HepG2 (cell line): Measurements from ENCODE around the gene CCDC57. TPM values are rescaled to one million over a fixed set of nuclear protein-coding genes. Genes with fewer than 3 reads are reported as not detected.
A peak's percentile ranks its signal among the peaks of the same experiment; 100 is the strongest.

Experiments used
- CENPX ChIP-seq: sonication (generic); formaldehyde crosslinking; IDR thresholded peaks from 2 replicates; pipeline ENCODE4 v1.9.0; 2021; ENCODE audit warnings: mild to moderate bottlenecking, missing genetic modification reagents, moderate library complexity
- CREB1 ChIP-seq, 2 experiments: fragments of 450-650 bp in 1 of 2; IDR thresholded peaks; 2 replicates each; pipeline ENCODE4 v1.6.1; 2016 to 2017; ENCODE audit warnings: control low read depth in 1 of 2, mild to moderate bottlenecking in 1 of 2, missing compliant biosample characterization in 1 of 2, missing genetic modification characterization in 1 of 2
- CTCF ChIP-seq: sonication (generic); formaldehyde crosslinking; IDR thresholded peaks from 2 replicates; pipeline ENCODE4 v1.5.0; 2020; ENCODE audit warnings: mild to moderate bottlenecking, missing genetic modification reagents, moderate library complexity
- EEA1 ChIP-seq: sonication (generic); formaldehyde crosslinking; IDR thresholded peaks from 2 replicates; pipeline ENCODE4 v1.5.1; 2020; ENCODE audit warnings: mild to moderate bottlenecking, missing genetic modification reagents, borderline replicate concordance
- ELF3 ChIP-seq: IDR thresholded peaks from 2 replicates; pipeline ENCODE4 v1.6.1; 2016; ENCODE audit warnings: missing genetic modification reagents, missing compliant biosample characterization
- GATA4 ChIP-seq: sonication (generic); IDR thresholded peaks from 2 replicates; pipeline ENCODE4 v1.6.1; 2016; ENCODE audit warnings: antibody characterized with exemption, low read depth, borderline replicate concordance
- HOXA3 ChIP-seq: sonication (generic); formaldehyde crosslinking; IDR thresholded peaks from 2 replicates; pipeline ENCODE4 v1.5.0; 2020; ENCODE audit warnings: missing genetic modification reagents
- IKZF4 ChIP-seq: sonication (generic); formaldehyde crosslinking; IDR thresholded peaks from 2 replicates; pipeline ENCODE4 v1.5.1; 2020; ENCODE audit warnings: borderline replicate concordance, mild to moderate bottlenecking, low read depth, missing genetic modification reagents; ENCODE audit errors: not compliant biosample characterization
- ISL2 ChIP-seq: sonication (generic); formaldehyde crosslinking; IDR thresholded peaks from 2 replicates; pipeline ENCODE4 v1.5.0; 2020; ENCODE audit warnings: missing genetic modification reagents
- KAT7 ChIP-seq: IDR thresholded peaks from 2 replicates; pipeline ENCODE4 v1.6.1; 2018; ENCODE audit warnings: borderline replicate concordance, missing compliant biosample characterization
- NCOA5 ChIP-seq: sonication (generic); formaldehyde crosslinking; IDR thresholded peaks from 2 replicates; pipeline ENCODE4 v1.4.0; 2020; ENCODE audit warnings: missing genetic modification reagents
- NFYB ChIP-seq: sonication (generic); formaldehyde crosslinking; IDR thresholded peaks from 2 replicates; pipeline ENCODE4 v1.4.0; 2020; ENCODE audit warnings: missing genetic modification reagents
- PAWR ChIP-seq: sonication (generic); formaldehyde crosslinking; IDR thresholded peaks from 2 replicates; pipeline ENCODE4 v1.4.0; 2020; ENCODE audit warnings: missing genetic modification reagents, mild to moderate bottlenecking, borderline replicate concordance
- RNF2 ChIP-seq: fragments of 450-650 bp; conservative IDR thresholded peaks from 2 replicates; pipeline ENCODE4 v1.6.1; 2016; ENCODE audit warnings: low read depth
- TOE1 ChIP-seq: sonication (generic); formaldehyde crosslinking; IDR thresholded peaks from 2 replicates; pipeline ENCODE4 v1.4.0; 2020; ENCODE audit warnings: mild to moderate bottlenecking, missing genetic modification reagents
- TSC22D2 ChIP-seq: sonication (generic); formaldehyde crosslinking; IDR thresholded peaks from 2 replicates; pipeline ENCODE4 v1.5.1; 2020; ENCODE audit warnings: missing genetic modification reagents, mild to moderate bottlenecking, borderline replicate concordance
- ZBTB3 ChIP-seq: sonication (generic); formaldehyde crosslinking; IDR thresholded peaks from 2 replicates; pipeline ENCODE4 v1.4.0; 2020; ENCODE audit warnings: low read depth, mild to moderate bottlenecking, moderate library complexity, missing genetic modification reagents, borderline replicate concordance
- ZC3H13 ChIP-seq: sonication (generic); formaldehyde crosslinking; IDR thresholded peaks from 2 replicates; pipeline ENCODE4 v1.8.1; 2023; ENCODE audit warnings: mild to moderate bottlenecking, missing genetic modification reagents, moderate library complexity
- ZC3H4 ChIP-seq: sonication (generic); formaldehyde crosslinking; IDR thresholded peaks from 2 replicates; pipeline ENCODE4 v1.4.0; 2020; ENCODE audit warnings: missing genetic modification reagents, borderline replicate concordance
- ZNF235 ChIP-seq: sonication (generic); formaldehyde crosslinking; IDR thresholded peaks from 2 replicates; pipeline ENCODE4 v1.8.1; 2023; ENCODE audit warnings: mild to moderate bottlenecking, missing genetic modification reagents, borderline replicate concordance
- ZNF331 ChIP-seq: sonication (generic); formaldehyde crosslinking; IDR thresholded peaks from 2 replicates; pipeline ENCODE4 v1.4.0; 2020; ENCODE audit warnings: missing genetic modification reagents
- ZNF543 ChIP-seq: sonication (generic); formaldehyde crosslinking; IDR thresholded peaks from 2 replicates; pipeline ENCODE4 v1.4.0; 2020; ENCODE audit warnings: mild to moderate bottlenecking, missing genetic modification reagents
- ZNF550 ChIP-seq: sonication (generic); formaldehyde crosslinking; IDR thresholded peaks from 2 replicates; pipeline ENCODE4 v1.4.0; 2020; ENCODE audit warnings: mild to moderate bottlenecking, missing genetic modification reagents, borderline replicate concordance
- polyA plus RNA-seq, 8 experiments: library from polyadenylated mRNA; depleted of rRNA in 3 of 8; stranded (reverse) in 7 of 8; unstranded in 1 of 8; fragments of >200 nt; fragmentation: Illumina TruSeq in 4 of 8; extraction: Trizol in 4 of 8; gene quantifications; 2 replicates each; pipeline versions ENCODE4 v1.2.1 to v1.2.3, GENCODE V29; 2011 to 2016; ENCODE audit warnings: low read depth in 4 of 8, missing spikeins in 1 of 8, mixed read lengths in 1 of 8; ENCODE audit not compliant: insufficient read depth in 1 of 8
- total RNA-seq, 5 experiments: library from RNA; depleted of rRNA; stranded (reverse); fragments of >200 nt; fragmentation: Illumina TruSeq; extraction: Trizol; gene quantifications; 2 replicates each; pipeline ENCODE4 v1.2.3, GENCODE V29; 2016; ENCODE audit warnings: low read depth in 1 of 5
- TF ChIP-seq, protein P1 (sequence below): sonication (generic); formaldehyde crosslinking; IDR thresholded peaks from 2 replicates; pipeline ENCODE4 v1.8.1; 2023; ENCODE audit warnings: mild to moderate bottlenecking, moderate library complexity, missing genetic modification reagents
- TF ChIP-seq, protein P2 (sequence below): IDR thresholded peaks from 2 replicates; pipeline ENCODE4 v1.6.1; 2016; ENCODE audit warnings: missing genetic modification reagents, missing compliant biosample characterization
- TF ChIP-seq, protein P3 (sequence below): sonication (generic); formaldehyde crosslinking; IDR thresholded peaks from 2 replicates; pipeline ENCODE4 v1.4.0; 2020; ENCODE audit warnings: mild to moderate bottlenecking, missing genetic modification reagents

The CCDC57 gene
- total and polyA plus RNA-seq, 2 of the 13 experiments (the other 11 are each of a cell fraction or from before 2014, with no cell fraction given) = 59.3 to 59.9 TPM

DNA sequence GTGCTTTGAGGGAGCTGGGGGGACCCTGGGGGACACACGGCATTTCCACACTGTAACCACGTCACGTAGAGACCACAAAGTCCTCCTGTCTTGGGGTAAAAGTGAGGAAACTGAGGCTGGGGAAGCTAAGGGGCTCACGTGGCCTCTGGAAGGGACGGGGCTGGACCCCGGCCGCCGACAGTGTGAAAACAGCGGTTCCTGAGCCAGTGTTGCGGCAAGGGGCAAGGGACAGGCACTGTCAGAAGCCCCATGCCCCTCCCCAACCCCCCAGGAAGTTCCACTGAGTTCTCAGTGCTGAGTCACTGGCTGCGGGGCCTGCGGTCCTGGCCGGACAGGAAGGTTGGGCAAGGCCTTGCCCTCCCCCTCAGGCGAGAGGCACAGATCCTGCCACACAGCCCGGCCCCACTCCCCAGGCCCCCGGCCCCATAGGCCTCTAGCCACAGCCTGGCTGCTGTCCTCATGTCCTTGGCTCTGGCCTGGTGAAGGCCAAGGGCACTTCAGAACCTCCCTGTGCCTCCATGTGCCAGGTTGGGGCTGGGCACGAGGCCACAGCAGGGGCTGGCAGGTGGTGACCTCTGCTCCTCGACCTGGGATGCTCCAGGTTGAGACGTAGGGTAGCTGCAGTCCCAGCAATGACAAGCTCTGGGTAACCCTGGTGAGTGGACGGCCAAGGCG lies 5.0 kb upstream of the CCDC57 start (continued):
- TF ChIP-seq ZC3H4 (CRISPR knock-in tag) (peak; percentile 73), KAT7 (CRISPR knock-in tag) (no peak), ISL2 (CRISPR knock-in tag) (peak; percentile 49), ZNF550 (CRISPR knock-in tag) (no peak), ZC3H13 (CRISPR knock-in tag) (peak; percentile 95), NCOA5 (no peak), NFYB (CRISPR knock-in tag) (no peak), ZNF235 (CRISPR knock-in tag) (0 out of 2 replicates have a peak, but pooled peaks have one; percentile 61), ELF3 (CRISPR knock-in tag) (peak; percentile 93), ZNF331 (CRISPR knock-in tag) (peak; percentile 77), RNF2 (peak; percentile 88; the same call in 1 of the 2 replicates), HOXA3 (CRISPR knock-in tag) (peak; percentile 76), GATA4 (no peak), TOE1 (CRISPR knock-in tag) (no peak), CTCF (0 out of 2 replicates have a peak, but pooled peaks have one; percentile 9), PAWR (CRISPR knock-in tag) (no peak), CENPX (CRISPR knock-in tag) (no peak), CREB1 (IDR thresholded peaks at IDR 0.05) (no peak), CREB1 (CRISPR knock-in tag; IDR thresholded peaks at IDR 0.05) (no peak), IKZF4 (CRISPR knock-in tag) (peak; percentile 74), ZBTB3 (CRISPR knock-in tag) (no peak), TSC22D2 (no peak), EEA1 (CRISPR knock-in tag) (0 out of 2 replicates have a peak, but pooled peaks have one; percentile 62), ZNF543 (no peak; the same call in none of the 2 replicates)
- TF ChIP-seq, protein P1, sequence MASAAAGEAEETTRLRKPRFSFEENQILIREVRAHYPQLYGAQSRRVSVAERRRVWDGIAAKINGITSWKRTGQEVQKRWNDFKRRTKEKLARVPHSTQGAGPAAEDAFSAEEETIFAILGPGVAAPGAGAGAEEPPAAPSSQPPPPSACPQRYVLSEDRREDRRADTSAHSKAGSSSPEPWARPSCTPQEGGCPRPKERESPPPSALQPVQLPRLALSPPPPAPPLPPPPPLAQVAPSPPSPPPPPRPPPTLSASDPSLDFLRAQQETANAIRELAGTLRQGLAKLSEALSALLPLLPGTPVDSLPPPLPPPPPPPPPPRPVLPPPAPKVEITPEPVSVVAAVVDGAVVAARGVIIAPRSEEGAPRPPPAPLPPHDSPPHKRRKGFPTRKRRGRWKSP (CRISPR knock-in tag) = peak; percentile 77
- TF ChIP-seq, protein P2, sequence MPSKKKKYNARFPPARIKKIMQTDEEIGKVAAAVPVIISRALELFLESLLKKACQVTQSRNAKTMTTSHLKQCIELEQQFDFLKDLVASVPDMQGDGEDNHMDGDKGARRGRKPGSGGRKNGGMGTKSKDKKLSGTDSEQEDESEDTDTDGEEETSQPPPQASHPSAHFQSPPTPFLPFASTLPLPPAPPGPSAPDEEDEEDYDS (CRISPR knock-in tag) = peak; percentile 41; the same call in 1 of the 2 replicates
- TF ChIP-seq, protein P3, sequence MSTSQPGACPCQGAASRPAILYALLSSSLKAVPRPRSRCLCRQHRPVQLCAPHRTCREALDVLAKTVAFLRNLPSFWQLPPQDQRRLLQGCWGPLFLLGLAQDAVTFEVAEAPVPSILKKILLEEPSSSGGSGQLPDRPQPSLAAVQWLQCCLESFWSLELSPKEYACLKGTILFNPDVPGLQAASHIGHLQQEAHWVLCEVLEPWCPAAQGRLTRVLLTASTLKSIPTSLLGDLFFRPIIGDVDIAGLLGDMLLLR (CRISPR knock-in tag) = 0 out of 2 replicates have a peak, but pooled peaks have one; percentile 45
